SK-N-SH treated with all-trans-retinoic acid at 6 μM for 48 hours (cell line): ENCODE results near the gene FAM111B.

Experiments used
- ATAC-seq: fragments of 200-7000 bp; cut with Tn5 transposase; 3 replicates; pipeline ENCODE4 v1.9.1; 2020; ENCODE audit warnings: mild to moderate bottlenecking, moderate library complexity
- ARNTL ChIP-seq: fragments of 450-650 bp; formaldehyde crosslinking; IDR thresholded peaks from 2 replicates; pipeline ENCODE4 v1.5.0; 2020; ENCODE audit warnings: low read depth, mild to moderate bottlenecking, moderate library complexity, borderline replicate concordance
- CSDC2 ChIP-seq: fragments of 250-450 bp; sonication (Bioruptor Pico); IDR thresholded peaks from 2 replicates; pipeline ENCODE4 v1.5.0; 2020; ENCODE audit warnings: mild to moderate bottlenecking, moderate library complexity
- CSRNP3 ChIP-seq: fragments of 250-450 bp; sonication (Bioruptor Pico); IDR thresholded peaks from 2 replicates; pipeline ENCODE4 v1.5.1; 2021; ENCODE audit warnings: mild to moderate bottlenecking, moderate library complexity
- ISL1 ChIP-seq: fragments of 250-450 bp; sonication (Bioruptor Pico); IDR thresholded peaks from 2 replicates; pipeline ENCODE4 v2.1.2; 2022; ENCODE audit warnings: mild to moderate bottlenecking, moderate library complexity
- OSR1 ChIP-seq: fragments of 250-450 bp; sonication (Bioruptor Pico); IDR thresholded peaks from 2 replicates; pipeline ENCODE4 v1.8.0; 2022; ENCODE audit warnings: moderate library complexity, mild to moderate bottlenecking, inconsistent platforms
- PATZ1 ChIP-seq: fragments of 250-450 bp; sonication (Bioruptor Pico); IDR thresholded peaks from 2 replicates; pipeline ENCODE4 v1.8.0; 2020; ENCODE audit warnings: mild to moderate bottlenecking, moderate library complexity, borderline replicate concordance
- PPARA ChIP-seq: fragments of 250-450 bp; sonication (Bioruptor Pico); IDR thresholded peaks from 2 replicates; pipeline ENCODE4 v1.5.0; 2020; ENCODE audit warnings: mild to moderate bottlenecking, borderline replicate concordance
- SNAI2 ChIP-seq: fragments of 250-450 bp; sonication (Bioruptor Pico); IDR thresholded peaks from 2 replicates; pipeline ENCODE4 v1.5.0; 2020; ENCODE audit warnings: mild to moderate bottlenecking, moderate library complexity
- TCF4 ChIP-seq: fragments of 250-450 bp; sonication (Bioruptor Pico); IDR thresholded peaks from 2 replicates; pipeline ENCODE4 v1.8.0; 2021; ENCODE audit warnings: mild to moderate bottlenecking, moderate library complexity, borderline replicate concordance
- TOX ChIP-seq: fragments of 250-450 bp; sonication (Bioruptor Pico); IDR thresholded peaks from 2 replicates; pipeline ENCODE4 v1.8.0; 2021; ENCODE audit warnings: mild to moderate bottlenecking, moderate library complexity, borderline replicate concordance
- ZC3H10 ChIP-seq: fragments of 250-450 bp; sonication (Bioruptor Pico); IDR thresholded peaks from 2 replicates; pipeline ENCODE4 v1.5.1; 2021; ENCODE audit warnings: mild to moderate bottlenecking, moderate library complexity
- ZFP3 ChIP-seq: fragments of 250-450 bp; sonication (Bioruptor Pico); IDR thresholded peaks from 2 replicates; pipeline ENCODE4 v1.5.0; 2020; ENCODE audit warnings: mild to moderate bottlenecking, moderate library complexity
- ZFP30 ChIP-seq: fragments of 450-650 bp; formaldehyde crosslinking; IDR thresholded peaks from 2 replicates; pipeline ENCODE4 v1.5.0; 2022; ENCODE audit warnings: mild to moderate bottlenecking, moderate library complexity
- ZNF565 ChIP-seq: fragments of 450-650 bp; formaldehyde crosslinking; conservative IDR thresholded peaks from 2 replicates; pipeline ENCODE4 v1.5.0; 2020; ENCODE audit warnings: low read depth, mild to moderate bottlenecking, moderate library complexity
- ZNF70 ChIP-seq: fragments of 450-650 bp; formaldehyde crosslinking; IDR thresholded peaks from 2 replicates; pipeline ENCODE4 v1.5.0; 2020; ENCODE audit warnings: mild to moderate bottlenecking, moderate library complexity
- ZNF8 ChIP-seq: fragments of 450-650 bp; formaldehyde crosslinking; IDR thresholded peaks from 2 replicates; pipeline ENCODE4 v1.5.0; 2020; ENCODE audit warnings: mild to moderate bottlenecking, moderate library complexity
- TF ChIP-seq, protein P1 (sequence below): fragments of 250-450 bp; sonication (Bioruptor Pico); IDR thresholded peaks from 2 replicates; pipeline ENCODE4 v1.8.0; 2021; ENCODE audit warnings: low read depth, mild to moderate bottlenecking, moderate library complexity, borderline replicate concordance
- TF ChIP-seq, protein P2 (sequence below): fragments of 250-450 bp; sonication (Bioruptor Pico); IDR thresholded peaks from 2 replicates; pipeline ENCODE4 v1.5.1; 2020; ENCODE audit warnings: low read depth, mild to moderate bottlenecking, moderate library complexity

Gene FAM111B

DNA sequence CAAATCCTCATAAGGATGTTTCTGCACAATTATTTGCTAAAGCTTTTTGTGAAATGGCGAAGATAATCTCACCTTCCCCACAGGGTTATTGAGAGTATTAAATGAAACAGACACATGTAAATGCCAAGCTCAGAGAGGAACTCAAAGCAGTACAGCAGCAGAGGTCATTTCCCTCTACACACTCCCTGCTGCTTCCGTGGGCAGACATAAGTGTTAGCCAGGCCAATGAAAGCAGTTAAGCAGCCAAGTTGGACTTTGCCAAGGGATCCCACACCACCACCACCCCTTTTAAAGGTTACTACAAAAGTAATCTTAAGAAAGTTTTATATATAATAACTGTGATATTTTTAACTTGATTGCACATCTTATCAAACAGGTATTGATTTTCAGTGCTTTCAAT is 31.6 kb downstream of the FAM111B start:
- ATAC-seq, result no peak
- TF ChIP-seq ZNF8 (CRISPR knock-in tag) (no peak), ARNTL (CRISPR knock-in tag) (no peak), ZNF70 (CRISPR knock-in tag) (no peak), ZFP3 (no peak), TCF4 (CRISPR knock-in tag) (no peak), OSR1 (no peak)
- TF ChIP-seq, all 23 proteins: peak for 0

GRCh38 chr11:59141191-59141590 is 34.2 kb downstream of the FAM111B start:
- no peak for ATAC-seq
- TF ChIP-seq ZNF70 (CRISPR knock-in tag) (no peak), ZFP3 (no peak), PATZ1 (CRISPR knock-in tag) (no peak)
- TF ChIP-seq, protein P1, sequence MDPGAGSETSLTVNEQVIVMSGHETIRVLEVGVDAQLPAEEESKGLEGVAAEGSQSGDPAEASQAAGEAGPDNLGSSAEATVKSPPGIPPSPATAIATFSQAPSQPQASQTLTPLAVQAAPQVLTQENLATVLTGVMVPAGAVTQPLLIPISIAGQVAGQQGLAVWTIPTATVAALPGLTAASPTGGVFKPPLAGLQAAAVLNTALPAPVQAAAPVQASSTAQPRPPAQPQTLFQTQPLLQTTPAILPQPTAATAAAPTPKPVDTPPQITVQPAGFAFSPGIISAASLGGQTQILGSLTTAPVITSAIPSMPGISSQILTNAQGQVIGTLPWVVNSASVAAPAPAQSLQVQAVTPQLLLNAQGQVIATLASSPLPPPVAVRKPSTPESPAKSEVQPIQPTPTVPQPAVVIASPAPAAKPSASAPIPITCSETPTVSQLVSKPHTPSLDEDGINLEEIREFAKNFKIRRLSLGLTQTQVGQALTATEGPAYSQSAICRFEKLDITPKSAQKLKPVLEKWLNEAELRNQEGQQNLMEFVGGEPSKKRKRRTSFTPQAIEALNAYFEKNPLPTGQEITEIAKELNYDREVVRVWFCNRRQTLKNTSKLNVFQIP (CRISPR knock-in tag), result no peak
- TF ChIP-seq, all 23 proteins: peak for 0

DNA sequence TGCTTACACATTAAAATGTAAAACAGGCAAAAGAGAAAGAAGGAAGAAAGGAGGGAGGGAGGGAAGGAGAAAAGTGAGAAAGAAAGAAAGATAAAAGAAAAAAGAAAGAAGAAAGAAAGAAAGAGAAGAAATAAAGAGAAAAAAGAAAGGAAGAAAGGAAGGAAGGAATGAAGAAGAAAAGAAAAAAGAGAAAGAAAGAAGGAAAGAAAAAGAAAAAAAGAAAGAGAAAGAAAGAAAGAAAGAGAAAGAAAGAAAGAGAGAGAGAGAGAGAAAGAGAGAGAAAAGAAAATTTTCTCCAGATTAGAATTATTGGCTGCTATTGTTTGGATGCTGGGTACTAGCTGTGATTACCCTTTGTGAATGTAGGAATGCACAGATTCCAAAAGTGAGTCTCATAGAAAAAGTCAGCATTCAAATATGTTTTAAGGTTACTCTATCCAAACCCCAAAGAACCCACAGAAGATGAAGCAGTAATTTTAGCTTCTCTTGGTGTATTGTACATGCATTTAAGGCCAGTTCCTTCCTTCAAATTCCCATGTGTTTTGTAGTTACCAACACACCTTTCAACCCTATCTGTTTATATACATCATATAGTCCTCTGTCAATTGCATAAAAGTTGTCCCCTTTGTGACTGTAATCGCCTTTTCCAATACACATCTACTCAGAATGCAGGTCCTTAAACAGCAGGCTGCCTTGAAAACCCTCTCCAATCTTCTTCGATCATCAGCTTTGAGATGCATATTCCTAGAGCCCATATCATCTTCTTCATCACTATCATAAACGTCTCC is 34.8 kb downstream of the FAM111B start:
- TF ChIP-seq ZNF565, result no peak
- TF ChIP-seq, protein P1 (CRISPR knock-in tag), result no peak
- ATAC-seq, result peak; percentile 33

GRCh38 chr11:59142530-59143507 is 35.8 kb downstream of the FAM111B start, which contains the start of gene FAM111A:
FAM111A (plus strand) TSS chr11:59142856; CDS start chr11:59148873, 6,017 bp downstream.
- peak; percentile 95 for ATAC-seq
- TF ChIP-seq SNAI2 (CRISPR knock-in tag), result 0 out of 2 replicates have a peak, but pooled peaks have one; percentile 62
- TF ChIP-seq, protein P1 (CRISPR knock-in tag), result no peak

DNA sequence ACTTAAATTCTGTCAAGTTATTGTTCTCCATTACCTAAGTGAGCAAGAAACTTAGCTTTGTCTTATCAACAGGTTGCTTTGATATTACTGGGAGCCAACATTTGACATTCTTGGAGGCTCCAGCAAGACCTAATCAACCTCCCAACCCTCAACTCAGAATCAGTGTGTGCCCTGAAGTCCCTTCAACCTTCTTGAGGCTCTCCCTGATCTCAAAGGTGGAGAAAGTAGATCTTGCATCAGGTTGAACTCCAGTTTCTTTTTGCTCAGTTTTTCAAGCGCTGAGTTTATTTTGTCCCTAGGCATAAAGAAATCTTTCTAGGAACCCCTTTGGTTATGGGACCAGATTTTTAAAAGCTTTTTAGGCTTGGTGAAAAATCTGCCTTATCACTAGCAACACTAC is 37.1 kb downstream of the FAM111B start:
- no peak for ATAC-seq
- TF ChIP-seq ZFP30 (CRISPR knock-in tag) (no peak), PPARA (CRISPR knock-in tag) (no peak), ZFP3 (no peak), ZC3H10 (CRISPR knock-in tag) (no peak), ZNF70 (CRISPR knock-in tag) (no peak), ZNF8 (CRISPR knock-in tag) (no peak), TOX (CRISPR knock-in tag) (no peak), PATZ1 (CRISPR knock-in tag) (no peak), SNAI2 (CRISPR knock-in tag) (no peak), ISL1 (no peak), TCF4 (CRISPR knock-in tag) (no peak), CSRNP3 (no peak), CSDC2 (no peak)
- TF ChIP-seq, protein P2, sequence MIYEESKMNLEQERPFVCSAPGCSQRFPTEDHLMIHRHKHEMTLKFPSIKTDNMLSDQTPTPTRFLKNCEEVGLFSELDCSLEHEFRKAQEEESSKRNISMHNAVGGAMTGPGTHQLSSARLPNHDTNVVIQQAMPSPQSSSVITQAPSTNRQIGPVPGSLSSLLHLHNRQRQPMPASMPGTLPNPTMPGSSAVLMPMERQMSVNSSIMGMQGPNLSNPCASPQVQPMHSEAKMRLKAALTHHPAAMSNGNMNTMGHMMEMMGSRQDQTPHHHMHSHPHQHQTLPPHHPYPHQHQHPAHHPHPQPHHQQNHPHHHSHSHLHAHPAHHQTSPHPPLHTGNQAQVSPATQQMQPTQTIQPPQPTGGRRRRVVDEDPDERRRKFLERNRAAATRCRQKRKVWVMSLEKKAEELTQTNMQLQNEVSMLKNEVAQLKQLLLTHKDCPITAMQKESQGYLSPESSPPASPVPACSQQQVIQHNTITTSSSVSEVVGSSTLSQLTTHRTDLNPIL (CRISPR knock-in tag), result no peak
